ENCODE data around the gene TNIK.

Gene TNIK

DNA sequence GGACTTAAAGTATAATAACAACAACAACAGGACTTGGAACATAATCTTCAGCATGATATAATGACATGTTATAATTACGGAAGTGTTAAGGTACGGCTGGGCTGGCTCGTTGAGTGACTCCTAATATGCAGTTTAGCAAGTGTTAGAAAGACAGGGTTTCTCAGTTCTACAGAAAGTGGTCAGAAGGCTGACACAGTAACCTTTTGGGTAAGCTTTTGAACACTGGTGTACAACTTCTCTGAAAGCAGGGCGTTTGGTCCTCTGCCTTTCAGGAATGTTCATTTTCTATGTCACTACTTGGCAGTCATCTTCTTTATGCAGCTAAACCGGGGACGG lies 300.4 kb downstream of the TNIK start:
- no peak for DNase-seq (ENCODE audit: low spot score)

DNA sequence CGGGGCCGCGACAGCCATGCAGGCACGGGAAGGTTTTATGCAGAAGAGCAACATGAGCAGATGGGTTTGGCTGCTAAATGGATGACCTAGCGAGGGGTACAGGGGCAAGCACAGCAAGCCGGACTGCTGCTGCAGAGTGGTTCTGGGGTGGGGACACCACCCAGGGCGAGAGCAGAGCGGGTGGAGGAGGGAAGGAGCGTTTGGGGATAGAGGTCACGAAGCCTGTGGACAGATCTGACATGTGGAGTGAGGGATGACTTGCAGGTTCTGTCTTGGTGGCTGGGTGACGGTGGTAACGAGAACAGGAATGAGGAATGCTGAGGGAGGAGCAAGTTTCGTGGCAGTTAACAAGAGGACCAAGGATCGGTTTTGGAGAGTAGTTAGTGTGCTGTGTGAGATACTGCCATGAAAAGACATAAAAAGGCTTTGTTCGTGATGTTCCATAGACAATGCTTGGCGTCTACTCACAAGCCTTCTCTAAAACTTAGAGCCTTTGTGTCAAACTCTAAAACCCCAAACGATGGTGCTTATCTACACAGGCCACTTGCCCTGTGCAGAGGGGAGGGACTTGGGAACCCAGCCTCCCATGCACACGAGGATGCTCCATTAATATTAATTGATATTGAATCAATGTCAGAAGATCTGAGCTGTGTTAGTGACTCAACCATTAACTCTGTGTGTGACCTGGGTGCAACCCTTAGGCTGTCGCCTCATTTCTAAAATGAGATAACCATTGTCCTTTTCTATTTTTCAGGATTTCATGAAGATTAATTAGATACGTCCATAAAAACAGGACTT lies 301.0 kb downstream of the TNIK start:
- no peak for DNase-seq (ENCODE audit: low spot score)

DNA sequence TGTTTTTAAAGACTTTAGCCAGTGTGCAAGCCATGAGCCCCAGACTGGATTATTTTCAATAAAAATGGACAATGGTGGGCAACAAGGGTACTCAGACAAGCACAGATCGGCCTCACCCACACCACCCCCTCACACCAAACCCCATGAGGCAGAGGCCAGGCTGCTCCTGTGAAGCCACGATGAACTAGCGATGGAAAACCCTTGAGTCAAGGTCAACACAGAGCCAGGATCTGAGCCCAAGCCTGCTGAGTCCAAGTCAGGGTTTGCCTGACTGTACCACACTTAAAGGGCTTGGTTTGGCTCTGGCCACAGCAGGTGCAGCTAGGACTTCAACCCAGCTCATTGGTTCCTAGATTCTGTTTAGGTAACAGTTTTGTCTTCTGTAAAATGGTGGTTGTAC lies 302.2 kb downstream of the TNIK start:
- no peak for DNase-seq (ENCODE audit: low spot score)

DNA sequence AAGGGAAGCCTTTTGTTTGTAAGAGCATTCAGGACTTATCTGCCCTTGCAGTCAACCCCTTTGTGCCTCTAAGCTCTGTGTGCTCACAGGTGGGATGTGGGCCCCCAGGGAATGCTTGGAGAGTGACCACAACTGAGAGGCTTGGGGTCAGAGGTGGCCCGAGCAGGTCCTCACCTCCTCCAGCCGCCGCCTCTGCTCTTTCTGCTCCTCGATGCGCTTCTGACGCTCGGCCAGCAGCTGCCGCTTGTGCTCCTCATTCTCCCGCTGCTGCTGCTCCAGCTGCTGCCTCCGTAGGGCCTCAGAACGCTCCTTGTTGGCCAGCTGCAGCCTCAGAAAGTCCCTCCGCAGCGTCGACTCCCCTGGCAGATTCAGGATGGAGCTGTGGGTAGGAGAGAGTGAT lies 302.9 kb downstream of the TNIK start:
- DNase-seq (ENCODE audit: low spot score): no peak

DNA sequence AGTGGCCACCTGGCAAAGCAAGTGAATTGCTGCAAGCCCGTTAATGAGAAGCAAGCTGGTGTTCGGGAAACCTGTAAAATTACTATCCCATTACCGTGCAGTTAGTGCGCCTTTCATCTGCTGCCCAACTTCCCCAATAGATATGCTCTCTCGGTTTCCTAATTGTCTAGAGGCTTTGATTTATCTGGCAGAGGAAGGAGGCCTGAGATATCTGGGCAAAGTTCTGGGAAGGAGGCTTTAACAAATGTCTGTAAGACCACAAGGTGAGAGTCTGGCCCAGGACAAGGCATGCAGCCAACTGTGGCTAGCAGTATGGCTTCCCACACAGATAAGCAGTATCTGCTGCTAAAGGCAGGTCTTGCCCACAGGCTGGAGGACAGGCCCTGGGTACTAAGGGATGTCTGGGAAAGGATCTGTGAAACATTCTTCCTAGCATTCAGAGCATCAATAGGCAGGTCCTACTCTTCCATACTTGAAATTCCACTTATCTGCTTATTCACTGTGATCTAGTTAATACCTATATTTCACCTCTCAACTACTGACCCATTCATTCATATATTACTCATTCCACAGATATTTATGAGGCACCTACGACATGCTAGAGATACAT lies 303.7 kb downstream of the TNIK start:
- no peak for DNase-seq (ENCODE audit: low spot score)

DNA sequence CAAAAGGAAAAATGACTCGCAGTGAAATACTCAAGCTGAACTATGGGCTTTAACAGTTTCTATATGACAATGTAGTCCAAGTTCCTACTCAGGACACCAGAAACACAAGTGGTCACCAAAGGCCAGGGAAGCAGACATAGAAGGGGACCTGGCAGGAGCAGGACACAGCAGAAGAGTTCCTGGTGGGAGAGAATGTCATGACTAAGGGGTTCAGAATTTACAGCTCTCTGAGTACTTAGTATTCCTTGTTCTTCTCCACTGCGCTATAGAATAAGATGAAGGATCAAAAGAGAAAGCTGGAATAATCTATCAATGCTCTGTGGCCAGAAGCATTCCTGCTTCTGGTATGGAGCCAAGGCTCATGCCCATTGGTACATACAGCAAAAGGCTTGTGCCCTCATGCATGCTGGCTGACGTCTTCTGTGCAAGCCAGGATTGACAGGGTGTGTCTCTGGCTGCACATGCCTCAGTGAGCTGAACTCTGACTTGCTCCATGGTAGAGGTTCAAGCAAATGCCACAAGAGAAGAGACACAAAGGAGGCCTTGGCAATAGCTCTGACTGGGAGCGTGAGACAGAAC lies 305.0 kb downstream of the TNIK start:
- DNase-seq (ENCODE audit: low spot score): no peak

DNA sequence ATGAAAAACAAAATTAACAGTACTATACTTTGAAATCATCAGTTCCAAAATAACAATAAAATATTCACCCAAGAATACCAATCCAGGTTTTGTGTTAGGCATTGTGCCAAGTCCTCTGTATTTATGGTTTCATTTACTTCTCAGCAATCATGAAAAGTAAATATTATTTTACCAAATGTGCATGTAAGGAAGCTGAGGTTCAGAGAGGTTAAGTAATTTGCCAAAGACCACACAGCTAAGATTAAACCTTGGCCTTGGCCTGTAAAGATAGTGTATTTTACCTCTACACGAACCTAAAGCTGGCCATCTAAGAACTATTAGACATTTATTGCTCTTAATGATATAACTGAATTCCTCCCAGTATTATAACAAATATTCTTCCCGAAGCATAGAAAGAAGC lies 309.3 kb downstream of the TNIK start:
- DNase-seq (ENCODE audit: low spot score): no peak

DNA sequence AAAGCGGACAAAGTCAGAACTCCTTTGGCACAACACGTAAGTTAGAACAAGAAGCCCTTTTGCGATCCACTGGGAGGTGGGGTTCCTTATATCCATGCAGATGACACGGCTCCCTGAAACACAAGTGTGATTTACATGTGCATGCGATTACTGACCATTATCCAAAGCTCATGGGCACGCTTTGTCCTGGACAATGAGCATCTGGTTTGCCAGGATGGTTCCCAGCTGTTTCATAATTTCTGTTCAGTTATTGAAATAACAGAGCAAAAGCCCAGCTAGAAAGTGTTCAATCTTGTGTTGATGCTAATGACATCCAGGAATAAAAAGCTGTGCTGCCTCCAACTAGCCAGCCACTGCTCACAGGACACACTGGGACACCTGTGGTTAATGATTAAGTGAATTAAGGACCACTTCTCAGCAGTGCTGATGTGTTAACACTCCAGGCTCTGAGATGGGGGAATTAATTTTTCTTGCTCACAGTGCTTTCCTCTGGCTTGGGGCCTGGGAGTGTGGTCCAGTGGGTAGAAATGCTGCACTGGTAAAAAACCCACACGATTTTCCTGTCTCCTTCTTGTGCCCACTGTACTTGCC lies 310.6 kb downstream of the TNIK start:
- no peak for DNase-seq (ENCODE audit: low spot score)

DNA sequence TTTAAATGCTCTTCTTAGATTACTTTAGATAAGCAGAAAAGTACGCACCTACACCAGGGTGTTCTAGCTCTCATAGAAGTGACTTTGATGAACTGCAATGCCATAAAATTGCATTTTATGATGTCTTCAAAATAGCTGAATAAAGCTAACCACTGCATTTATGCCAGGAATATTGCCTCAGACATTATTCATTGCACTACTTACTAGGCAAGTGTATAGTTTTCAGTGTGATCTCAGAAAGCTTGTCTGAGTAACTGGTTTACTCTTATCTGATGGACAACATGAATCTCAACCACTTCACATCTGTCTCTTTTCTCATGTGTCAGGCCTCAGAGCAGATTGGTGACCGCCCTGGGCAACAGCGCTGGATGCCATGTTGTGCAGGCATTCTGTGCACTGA lies 314.4 kb downstream of the TNIK start:
- no peak for DNase-seq (ENCODE audit: low spot score)

DNA sequence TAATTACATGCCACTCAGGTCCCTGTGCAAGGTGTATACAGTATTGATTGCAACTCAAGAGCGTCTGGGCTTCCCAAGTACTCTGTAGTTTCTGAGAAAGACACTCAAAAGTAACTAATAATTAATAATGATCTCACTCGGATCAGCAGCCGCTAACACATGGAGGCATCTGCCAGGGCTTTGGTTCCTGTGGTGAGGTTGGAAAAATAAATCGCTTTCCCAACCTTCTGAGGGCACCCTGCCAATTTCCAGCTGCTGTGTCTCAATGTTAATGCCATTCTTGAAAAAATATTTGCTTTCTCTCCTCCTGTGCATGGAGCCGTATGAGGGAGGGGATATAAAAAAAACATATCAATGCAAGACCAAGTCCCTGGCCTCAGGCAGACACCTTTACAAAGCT lies 317.2 kb downstream of the TNIK start:
- no peak for DNase-seq (ENCODE audit: low spot score)

DNA sequence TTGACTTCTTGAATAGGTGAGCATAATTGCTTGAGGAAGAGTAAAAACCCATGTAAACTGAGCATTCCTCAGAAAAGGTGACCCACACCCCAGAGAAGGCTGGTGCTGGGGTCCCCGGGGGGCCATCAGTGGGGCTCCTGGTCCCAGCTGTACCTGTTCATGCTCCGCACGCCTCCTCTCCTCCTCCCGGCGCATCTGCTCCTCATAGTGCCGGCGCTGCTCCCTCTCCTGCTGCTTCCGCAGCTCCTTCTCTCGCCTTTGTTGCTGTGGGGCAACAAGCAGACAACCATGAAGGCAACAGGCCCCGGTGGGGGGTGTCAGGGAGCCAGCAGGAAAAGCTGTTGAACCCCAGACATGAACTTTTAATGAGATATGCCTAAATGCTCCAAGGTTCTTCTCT lies 320.0 kb downstream of the TNIK start:
- no peak for DNase-seq (ENCODE audit: low spot score)

DNA sequence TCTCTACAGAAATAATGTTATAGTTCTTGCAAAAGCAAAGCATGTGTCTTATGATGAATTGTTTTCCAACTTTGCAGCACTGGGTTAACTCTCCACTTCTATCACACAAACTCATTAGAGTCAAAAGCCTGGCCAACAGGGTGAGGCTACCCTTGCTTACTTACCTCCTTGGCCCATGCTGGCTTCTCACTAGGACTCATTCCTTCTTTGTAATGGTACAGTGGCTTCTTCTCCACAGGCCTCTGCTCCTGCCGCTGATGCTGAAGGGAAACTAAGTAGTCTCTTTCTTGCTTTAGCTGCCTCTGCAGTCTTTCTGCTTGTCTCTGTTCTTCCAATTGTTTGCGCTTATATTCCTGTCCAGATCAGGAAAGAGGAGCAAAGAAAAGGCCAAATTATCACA lies 322.2 kb downstream of the TNIK start:
- DNase-seq (ENCODE audit: low spot score): no peak

DNA sequence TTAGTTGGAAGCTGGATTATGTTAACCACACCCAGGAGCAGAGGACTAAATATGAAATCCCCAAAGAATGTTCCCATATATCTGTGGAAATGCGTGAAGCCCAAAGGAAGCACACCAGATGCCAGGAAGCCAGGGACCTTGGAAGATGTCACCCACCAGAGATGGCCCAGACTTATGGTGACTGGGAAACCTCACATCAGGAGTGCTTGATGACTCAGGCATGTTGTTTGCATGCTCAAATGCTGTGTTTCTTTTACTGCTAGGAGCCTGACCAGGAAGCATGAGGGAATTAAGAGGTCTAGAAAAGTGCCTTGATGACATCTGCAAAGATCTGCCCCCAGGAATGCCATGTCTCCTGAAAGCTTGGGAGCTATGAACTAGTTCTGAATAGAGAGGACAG lies 324.7 kb downstream of the TNIK start:
- DNase-seq (ENCODE audit: low spot score): no peak

DNA sequence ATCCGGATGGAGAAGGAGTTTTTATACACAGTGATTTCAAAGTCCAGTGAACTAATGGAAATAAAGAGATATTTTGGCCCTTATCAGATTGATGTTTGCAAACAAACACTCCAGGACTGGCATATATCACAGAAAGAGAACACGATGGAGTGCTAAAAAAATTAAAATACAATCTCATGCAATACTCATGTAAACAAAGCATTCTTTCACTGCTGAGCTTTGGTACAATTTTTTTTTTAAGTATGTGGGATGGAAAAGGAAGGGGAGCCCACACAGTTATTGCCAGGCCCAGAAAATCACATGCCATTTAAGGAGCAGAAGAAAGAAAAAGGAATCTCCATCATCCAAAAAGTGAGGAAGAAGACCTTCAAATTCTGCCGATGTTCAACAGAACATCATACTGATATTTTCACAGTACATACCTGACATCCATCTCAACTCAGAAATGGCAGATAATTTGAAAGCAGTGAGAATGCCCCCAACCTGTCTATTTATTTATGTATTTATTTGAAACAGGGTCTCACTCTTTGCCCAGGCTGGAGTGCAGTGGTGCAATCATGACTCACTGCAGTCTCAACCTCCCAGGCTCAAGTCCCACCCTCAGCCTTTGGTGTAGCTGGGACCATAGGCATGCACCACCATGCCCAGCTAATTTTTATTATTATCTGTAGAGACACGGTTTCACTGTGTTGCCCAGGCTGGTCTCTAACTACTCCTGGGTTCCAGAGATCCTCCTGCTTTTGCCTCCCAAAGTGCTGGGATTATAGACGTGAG lies 326.2 kb downstream of the TNIK start:
- no peak for DNase-seq (ENCODE audit: low spot score)

DNA sequence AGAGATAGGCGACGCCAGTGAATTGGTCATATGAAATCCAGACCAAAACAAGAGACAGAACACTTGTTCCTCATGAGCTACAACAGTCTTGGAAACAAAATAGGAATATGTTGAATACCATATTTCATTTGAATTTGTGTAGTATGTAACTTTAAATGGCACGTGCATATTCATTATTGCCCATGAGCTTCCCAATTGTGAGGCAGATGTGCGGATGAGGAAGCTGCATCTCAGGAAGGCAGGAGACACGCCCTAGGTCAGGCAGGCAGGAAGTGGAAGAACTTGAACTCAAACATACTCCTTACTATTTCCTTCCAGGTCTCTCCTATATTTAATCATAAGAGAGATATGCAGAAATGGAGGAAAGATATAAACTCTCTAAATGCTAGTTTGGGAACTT lies 326.9 kb downstream of the TNIK start:
- DNase-seq (ENCODE audit: low spot score): no peak

DNA sequence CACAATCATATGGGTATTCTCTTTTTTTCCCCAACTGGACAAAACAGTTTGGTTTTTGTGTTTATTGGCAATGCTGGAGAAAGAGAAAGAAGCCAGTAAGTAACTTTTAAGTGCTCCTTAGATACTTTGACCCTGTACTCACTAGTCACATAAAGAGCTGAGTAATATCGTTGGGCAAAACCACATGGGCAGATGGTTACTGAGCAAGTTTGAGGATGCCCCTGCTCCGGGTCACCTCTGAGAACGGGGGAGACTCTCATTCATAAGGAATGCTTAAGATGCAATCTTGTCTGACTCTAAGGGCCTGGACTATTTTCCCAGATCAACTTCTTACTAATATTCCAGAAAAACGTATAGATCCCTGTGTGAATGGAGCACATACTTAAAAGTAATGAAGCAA lies 327.3 kb downstream of the TNIK start:
- no peak for DNase-seq (ENCODE audit: low spot score)

DNA sequence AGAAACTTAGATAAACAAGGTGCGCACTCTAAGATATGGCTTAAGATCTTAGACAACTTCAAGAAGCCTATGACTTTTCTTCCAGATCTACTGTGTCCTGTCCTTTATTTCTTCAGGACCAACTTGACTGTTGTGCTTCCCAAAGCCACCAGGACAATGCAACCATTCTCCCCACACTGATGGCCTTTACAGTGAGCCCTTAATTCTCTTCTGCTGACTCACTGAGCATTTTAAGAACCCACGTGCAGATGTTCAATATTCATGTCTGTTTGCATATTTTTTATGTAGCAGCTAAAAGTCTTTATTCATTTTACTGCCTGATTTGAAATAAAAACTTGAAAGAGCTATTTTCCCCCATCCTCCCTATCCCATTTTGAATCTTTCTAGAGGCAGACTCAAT lies 330.4 kb downstream of the TNIK start:
- no peak for DNase-seq (ENCODE audit: low spot score)

DNA sequence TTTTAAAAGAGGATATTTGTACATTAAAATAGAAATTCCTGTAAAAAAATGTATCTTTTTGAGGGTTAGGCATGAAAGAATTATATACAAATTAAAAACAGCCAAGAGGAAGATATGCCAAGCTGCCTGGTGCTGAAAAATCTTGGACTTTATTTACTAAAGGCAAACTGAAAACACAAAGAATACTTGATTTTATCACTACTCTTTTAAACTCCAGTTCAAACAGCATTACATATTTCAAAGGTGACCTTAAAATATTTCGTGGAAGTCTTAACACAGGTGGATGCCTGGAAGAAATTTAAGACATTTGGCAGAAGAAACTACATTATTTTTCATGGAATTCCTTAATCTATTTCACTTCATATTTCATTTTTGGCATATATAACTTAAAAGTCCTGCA lies 332.6 kb downstream of the TNIK start:
- no peak for DNase-seq (ENCODE audit: low spot score)

DNA sequence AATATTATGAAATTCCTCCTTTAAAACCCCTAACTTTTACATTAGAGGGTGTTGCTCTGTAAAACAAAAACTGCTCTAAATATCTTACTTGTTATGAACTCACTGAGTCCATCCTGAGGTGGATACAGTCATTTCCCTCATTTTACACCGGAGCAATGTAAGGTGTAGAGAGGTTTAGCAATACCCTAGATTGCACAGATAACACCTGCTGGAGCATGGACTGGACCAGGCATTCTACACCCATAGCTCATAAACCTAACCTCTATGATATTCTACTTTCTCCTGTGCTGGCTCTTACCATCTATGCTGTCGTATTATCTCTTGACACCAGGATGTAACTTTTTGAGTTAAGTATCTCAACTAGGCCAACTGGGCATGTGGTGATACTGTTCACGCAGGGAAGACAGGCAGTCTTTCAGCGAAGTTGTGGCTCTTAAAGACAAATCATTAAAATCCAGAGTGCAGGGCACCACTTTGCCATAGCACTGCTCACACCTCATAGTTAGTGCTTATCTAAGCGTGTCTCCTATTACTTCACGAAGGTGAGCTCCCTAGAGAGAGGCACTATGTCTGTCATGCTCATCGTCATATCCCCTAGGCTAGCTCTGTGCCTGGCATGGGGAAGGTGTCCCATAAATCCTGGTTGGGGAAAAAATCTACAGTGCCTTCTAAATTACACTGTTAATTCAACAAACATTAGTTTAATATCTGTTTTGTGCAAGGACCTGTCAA lies 333.6 kb downstream of the TNIK start:
- DNase-seq (ENCODE audit: low spot score): no peak

DNA sequence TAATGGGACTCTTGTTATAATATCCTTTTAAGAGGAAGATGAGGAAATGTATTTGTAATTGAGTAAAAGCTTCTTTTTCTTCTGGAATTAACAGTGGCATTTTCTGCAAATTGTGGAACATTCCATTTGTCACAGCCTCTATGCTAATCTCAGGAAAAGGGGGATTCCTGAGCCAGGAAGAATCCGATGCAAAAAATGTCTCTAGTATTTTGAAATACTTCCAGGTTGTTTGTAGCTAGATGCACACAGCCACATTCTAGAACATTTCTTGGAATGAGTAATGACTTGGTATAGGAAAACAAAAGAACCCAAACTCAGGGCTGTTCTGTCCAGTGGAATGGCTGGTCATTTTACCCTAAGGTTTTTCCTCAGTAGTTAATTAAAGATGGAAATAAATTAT lies 335.2 kb downstream of the TNIK start:
- DNase-seq (ENCODE audit: low spot score): no peak

DNA sequence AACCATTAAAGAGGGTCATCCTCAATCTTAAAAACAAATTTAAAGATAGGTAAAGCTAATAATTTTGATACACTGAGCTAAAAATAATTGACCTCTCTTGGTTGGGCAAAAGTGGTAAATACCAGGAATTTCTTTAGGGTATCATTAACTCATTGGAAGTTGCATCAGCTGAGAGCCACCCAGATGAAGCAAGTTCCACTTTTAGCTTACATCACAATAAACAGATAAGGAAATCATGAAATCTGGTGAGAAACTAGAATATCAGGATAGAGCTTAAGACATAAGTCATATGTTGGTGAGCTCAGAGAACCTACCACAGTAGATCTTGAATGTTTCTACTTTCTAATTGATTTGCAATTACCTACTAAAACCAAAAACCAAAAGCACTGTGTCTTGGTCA lies 336.3 kb downstream of the TNIK start:
- no peak for DNase-seq (ENCODE audit: low spot score)

DNA sequence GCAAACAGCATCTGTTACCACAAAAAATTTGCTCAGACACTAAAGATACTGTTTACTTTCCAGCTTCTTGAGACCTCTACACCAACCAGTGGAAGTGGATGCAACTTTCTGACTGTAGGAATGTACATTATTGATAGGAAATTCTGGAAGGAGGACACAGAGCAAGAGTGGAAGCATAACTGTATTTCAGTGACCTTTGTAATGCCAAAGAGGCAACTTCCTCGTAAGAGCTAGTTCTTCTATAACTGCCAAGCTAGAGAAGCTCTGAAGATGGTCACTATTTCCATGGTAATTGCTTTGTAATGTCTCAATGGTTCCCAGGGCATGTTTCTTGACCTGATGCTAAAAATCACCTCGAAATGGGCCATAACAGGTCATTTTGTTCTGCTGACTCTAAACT lies 337.3 kb downstream of the TNIK start:
- DNase-seq (ENCODE audit: low spot score): no peak
